ENCODE data around the gene COL15A1.
A peak's percentile ranks its signal among the peaks of the same experiment; 100 is the strongest.
"Not testable (repeated sequence)": the region's sequence is repeated elsewhere in the genome, so short reads cannot be mapped to it uniquely, and the experiment has no call there.

The COL15A1 gene

DNA sequence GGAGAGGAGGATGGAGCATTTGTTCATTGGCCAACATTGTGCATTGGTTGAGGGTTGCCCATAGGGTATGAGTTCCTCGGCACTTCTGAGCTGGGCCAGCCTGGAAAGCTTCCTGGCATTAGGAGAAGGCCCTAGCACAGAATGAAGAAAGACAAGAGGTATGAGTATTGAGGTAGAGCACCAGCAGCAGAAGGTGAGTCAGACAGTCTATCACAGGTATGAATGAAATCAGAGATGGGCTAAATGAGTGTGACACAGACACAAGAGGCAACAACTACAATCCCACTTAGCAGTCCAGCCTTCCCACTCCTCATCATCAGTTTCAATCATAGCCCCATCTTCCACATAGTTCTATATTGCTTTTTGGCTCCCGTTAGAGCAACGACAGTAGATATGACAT lies 135.8 kb downstream of the COL15A1 start:
- DNase-seq (ENCODE audit: low read depth in 3 of 3) = no peak

DNA sequence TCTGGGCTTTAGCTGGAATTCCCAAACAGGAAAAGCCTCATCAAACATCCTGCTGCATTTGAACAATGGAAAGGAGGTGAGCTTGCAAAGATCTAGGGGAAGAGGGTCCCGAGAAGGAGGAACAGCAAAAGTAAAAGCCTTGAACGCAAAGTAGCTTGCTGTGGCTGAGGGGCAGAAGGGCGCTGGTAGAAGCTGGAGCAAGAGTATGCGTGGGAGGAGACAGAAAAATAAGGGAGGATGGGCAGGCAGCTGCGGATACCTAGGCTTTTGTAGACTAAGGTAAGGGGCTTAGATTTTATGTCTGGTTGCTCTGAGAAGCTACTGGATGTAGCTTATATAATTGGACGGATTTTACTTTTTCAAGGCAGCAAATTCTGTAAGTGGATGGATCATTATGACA lies 139.3 kb downstream of the COL15A1 start:
- no peak for DNase-seq (ENCODE audit: low read depth in 3 of 3)

DNA sequence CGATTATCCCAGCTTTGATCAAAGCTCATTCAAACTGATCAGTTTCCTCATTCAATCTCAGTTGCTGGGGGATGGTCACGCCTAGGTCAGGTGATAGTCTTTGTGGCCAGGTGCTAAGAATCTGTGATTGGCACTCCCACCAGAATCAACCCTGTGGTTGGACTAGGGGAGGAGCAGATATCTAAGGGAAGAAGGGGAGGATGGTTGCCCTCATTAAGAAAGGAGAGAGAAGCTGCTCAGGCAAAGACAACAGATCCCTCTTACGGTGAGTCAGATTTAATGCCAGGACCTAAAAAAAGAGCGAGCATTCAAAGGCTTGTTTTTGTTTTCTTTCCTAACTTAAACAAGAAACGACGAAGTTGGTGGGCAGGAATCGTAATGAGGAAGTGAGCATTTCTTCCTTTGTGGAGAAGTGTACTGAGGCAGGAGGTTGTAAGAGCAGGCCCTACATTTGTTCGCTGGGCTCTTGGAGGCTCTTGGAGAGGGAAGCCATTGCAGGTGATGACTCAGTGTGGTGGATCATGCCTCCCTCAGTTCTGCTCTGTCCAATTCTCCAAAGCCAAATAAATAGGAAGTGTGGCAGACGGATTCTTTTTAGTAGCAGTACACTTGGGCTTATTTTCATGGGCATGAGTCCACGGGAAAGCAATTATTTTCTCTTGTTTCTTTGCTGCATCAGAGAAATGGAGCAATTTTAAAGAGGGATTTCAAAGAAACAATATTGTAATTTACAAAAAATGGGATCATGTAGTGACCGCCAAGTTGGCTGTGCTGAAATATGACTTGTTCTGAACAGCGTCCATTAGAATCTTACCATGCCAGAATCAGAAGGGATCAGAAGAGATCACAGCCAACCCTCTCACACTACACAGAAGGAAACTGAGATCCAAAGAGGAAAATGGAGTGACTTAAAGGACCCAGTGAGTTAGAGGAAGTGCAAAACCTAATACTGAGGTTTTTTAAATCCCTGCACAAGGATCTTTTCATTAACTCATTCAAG lies 142.5 kb downstream of the COL15A1 start:
- DNase-seq (ENCODE audit: low read depth in 3 of 3) = no peak

DNA sequence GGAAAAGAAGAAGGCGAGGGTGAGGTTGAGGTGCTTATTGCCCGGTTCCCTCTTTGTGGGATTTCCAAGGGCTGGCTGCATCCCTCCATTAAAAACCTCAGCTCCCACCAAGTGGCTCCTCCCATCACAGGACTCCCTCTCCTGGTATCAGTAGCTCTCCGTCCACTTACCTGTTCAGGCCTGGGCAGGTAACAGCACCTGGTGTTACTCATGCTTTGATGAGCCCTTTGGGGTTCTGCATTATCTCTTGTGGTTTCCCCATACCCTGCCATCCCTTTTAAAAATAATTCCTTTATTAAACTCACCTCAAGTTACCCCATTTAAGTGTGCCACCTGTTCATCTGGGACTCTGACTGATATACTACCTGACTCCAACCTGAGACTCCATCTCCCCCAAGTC lies 143.8 kb downstream of the COL15A1 start:
- no peak for DNase-seq (ENCODE audit: low read depth in 3 of 3)

DNA sequence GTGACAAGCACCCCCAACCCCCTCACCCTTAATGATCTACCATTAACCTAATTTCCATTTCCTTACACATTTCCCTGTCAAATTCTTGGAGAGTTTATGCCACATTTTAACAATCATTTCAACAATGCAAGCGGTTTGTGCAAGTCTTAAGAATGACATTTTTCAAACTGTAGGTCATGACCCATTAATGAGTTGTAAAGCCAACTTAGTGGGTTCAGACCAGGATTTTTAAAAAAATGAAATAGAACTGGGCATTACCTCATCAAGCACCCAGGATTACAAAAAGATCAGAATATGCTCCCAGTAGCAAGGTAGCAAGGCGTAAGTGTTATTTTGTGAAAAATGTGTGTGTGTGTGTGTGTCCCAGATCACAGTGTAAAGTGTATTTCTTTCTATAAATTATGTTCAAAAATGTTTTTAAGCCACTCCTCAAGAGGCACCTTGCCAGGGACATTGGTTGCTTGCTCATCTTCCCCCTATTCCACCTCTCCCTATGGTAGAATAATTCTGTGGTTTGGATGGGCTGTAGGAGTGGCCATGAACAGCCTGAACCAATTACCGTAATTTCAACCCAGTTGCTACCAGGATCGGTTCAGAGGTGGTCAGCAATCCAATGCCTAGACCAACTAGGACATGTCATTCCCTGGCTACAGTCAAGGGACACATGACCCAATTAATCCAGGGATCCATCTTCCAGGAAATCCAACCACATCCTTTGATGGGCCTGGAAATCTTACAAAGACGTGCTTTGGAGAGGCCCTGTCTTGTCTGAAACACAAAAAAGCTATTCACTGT lies 146.8 kb downstream of the COL15A1 start:
- DNase-seq (ENCODE audit: low read depth in 3 of 3) = no peak

DNA sequence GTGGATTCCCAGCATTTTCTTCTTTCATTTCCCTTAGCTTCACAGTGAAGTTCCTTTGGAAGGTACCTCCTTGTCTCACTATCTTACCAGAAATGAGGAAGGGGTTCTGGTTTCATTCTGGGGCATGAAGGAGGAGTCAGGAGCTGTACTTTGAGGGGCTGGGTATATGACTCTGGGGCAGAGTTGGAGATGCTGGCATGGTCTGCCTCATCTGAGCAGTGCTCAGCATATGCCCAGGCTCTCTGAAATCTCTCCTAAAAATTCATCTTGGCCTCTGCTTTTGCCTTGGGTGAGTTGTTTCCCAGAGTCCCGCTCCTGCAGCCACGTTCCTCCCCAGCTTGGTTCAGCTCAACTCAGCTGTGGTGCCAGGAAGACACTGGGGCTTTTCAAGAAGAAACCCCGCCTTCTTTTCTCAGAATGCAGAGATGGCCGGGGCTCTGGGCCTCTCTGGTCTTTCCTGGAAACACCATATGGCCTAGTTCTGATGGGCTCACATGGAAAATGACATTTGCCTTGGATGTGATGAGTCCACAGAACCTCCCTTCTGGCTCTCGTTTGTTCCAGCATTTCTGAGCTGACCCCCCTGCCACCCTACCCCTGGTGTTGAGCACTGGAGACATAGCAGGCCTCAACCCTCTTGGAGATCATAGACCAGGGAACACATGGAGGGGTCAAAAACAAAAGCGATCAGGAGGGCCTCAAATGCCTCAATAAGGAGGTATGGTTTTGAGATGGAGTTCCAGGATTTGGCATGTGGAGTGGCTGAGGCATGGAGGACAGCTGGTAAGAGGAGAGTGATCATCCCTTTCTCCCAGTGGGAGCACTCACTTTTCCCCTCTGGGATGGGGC lies 149.2 kb downstream of the COL15A1 start:
- DNase-seq (ENCODE audit: low read depth in 3 of 3) = no peak

DNA sequence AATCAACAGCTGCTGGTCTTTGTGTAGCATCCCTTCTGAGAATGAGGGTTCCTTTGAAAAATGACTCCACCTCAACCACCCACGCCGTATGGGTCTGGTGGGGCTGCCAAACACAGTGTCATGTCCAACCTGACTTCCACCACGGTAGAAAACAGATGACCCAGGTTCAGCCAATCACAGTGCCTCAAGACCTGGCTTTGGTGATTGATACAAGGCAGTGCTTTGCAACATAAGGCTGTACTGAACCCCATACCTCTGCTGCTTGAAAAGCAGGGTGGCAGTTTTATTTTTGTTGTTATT lies 149.7 kb downstream of the COL15A1 start:
- peak in 1 of 3 donors; percentile 43 for DNase-seq (ENCODE audit: low read depth in 3 of 3)

DNA sequence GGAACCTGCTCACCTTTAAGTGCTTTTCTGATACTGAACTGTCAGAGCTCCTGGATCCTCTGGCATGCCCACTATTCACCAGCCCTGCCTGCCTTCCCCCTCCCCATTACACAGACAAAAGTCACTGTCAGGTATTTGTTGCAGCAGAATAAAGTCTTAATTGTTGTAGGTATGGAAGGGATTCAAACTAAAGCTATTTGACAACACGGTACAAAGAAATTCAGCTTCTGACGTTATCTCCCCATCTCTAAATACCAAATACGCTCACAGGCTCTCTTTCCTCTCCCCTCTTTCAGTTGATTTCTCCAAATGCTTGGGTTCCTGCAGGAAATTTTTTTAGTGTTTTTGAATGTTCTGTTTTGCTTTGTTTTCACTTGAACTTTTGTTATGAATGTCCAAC lies 151.9 kb downstream of the COL15A1 start:
- DNase-seq (ENCODE audit: low read depth in 3 of 3) = no peak

DNA sequence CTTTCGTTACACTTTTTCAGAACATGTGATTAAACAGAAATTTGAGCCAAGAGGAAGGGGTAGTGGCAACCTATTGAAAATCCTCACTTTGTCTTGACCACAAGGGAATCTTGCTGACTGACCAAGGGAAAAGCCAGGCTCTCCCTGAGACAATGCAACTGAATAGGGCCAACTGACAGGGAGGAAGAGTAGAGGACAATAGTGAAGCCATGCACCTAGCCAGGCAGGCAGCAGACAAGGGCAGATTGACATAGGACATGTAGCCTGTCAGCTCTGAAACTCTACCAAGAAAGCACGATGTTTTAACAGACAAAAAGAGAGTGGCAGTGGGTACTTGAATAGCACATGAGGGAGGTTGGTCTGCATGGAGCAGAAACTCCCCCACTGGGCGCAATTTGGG lies 152.7 kb downstream of the COL15A1 start:
- no peak for DNase-seq (ENCODE audit: low read depth in 3 of 3)

DNA sequence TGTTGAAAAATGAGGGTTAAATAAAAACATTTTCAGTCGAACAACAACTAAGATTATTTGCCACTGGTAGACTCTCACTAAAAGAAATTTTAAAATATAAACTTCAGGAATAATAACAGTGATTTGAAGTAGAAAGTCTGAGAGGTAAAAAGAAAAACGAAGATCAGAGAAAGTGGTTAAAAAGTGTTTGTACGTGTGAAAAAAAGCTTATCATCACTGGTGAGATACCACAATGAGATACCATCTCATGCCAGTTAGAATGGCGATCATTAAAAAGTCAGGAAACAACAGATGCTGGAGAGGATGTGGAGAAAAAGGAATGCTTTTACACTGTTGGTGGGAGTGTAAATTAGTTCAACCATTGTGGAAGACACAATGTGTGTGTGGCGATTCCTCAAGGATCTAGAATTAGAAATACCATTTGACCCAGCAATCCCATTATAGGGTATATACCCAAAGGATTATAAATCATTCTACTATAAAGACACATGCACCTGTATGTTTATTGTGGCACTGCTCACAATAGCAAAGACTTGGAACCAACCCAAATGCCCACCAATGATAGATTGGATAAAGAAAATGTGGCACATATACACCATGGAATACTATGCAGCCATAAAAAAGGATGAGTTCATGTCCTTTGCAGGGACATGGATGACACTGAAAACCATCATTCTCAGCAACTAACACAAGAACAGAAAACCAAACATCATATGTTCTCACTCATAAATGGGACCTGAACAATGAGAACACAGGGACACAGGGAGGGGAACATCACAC lies 156.3 kb downstream of the COL15A1 start:
- not testable (repeated sequence) for DNase-seq (ENCODE audit: low read depth in 3 of 3)

DNA sequence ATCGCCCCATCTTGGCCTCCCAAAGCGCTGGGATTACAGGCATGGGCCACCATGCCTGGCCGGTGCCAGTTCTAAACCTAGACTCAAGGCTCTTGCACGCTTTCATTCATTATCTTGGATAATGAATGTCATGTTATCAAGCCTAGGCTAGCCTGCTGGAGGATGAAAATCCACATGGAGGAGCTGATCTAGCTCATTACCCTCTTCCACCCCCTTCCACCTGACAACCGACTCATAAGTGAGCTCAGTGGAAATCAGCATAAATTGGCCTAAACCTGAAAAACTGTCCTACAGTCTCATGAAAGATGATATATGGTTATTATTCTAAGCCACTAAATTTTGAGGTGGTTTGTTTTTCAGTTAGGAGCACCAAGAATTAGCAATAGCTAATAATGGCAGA lies 157.6 kb downstream of the COL15A1 start:
- DNase-seq (ENCODE audit: low read depth in 3 of 3) = no peak

DNA sequence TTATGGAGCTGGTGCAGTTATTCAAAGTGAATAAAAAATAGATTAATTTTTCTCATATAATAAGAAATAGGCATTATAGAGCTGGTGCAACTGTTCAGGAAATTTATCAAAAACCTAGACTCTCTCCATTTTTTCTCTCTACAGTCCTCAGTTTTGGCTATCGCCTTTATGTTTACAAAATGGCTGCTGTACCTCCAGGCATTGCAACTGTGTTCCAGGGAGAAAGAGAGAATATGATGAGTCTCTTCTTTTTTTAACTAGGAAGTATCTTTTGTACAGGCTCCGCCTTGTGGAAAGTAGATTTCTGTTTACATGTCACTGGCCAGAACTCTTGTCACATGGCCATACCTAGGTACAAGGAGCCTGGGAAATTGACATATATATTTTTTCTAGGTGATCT lies 158.1 kb downstream of the COL15A1 start:
- no peak for DNase-seq (ENCODE audit: low read depth in 3 of 3)

DNA sequence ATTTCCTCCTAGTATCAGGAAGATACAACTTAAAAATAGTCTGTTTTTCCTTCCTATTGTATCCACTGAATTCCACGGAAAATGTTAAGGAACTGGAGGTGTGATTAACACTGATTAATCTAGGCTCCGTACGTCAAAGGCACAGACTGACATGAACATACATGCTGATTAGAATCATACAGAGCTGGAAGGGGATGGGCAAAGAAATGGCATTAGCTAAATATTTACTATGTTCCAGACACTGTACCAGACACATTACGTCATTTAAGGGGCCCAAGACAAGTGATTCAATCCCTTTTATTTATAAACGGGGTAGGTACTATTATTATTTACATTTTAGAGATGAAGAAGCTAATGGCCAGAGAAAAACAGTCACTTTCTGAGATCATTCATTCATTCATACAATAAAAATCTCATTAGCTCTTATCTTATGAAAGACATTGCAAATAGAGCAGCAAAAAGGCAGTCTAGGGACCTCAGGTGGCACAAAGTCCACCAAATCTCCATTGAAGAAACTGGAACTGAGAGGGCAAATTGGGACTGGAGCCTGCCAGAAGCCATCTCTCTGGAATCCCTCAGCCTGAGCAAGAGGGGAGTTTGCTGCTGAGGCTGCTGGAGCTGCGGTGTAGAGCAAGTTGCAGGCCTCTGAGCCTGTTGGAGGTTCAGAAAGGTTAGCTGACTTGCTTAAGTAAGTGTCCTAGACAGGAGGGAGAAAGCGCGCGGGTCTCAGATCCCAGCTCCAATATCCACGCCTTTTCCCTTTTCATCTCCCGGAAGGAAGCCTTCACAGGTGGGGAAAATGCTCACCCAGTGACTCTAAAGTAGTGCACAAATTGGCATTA lies 159.6 kb downstream of the COL15A1 start:
- no peak for DNase-seq (ENCODE audit: low read depth in 3 of 3)

DNA sequence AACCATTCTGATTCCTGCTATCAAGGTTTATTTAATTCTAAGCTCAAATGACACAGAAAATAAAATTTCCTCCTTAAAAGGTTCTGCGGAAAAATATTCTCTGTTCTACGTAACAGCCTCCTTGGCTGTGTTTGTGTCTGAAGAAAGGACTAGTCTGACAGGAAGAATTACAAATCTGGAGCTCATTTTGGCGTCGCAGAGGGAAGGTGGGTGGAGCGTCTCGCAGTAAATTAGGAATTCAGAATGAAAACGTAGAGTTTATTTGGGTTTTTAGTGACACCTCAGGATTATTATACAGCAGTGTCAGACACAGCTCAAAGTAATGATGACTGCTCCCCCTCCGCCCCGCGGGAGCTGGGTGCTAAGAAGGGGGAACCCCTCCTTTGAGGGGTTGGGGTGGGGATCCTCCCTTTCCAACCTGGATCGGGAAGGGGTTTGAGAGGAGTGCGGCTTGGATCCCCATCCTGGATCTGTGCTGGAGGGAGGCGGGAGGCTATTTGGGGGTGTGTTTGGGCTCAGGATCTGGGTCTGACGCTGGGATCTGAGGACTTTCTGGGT lies 160.3 kb downstream of the COL15A1 start:
- DNase-seq (ENCODE audit: low read depth in 3 of 3) = no peak

DNA sequence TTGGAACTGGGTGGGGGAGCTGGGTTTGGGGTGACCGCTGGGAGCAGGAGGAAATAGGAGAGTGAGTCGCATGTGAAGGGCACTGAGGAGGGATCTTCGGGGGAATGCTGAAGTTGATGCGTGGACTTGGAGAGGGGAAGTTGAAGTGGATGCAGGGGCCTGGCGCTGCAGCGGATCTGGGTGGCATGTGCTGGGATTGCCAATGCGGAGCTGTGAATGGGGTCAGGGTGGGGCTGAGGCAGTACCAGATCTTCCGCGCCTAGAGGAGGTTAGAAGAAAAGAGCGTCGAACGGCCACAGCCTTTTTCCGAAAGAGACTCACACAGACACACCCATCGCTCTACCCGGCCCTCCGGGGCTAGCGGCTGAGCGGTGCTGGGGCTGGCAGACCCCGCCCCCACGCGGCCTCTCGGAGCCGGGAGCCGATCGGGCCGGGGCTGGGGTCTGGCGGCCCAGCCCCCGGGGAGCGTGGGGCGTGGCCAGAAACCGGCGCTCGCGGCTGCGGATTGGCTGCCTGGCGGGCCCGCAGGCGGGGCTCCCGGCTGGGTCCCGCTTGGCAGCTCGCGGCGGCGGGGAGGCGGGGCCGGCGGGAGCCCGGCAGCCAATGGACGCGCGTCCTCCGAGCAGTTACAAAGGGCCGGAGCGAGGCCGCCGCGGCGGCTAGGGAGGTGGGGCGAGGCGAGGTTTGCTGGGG lies 160.9 kb downstream of the COL15A1 start, which contains the start of gene TGFBR1:
TSS of gene TGFBR1 (plus strand) at position 655 of the 693 bp plus-strand sequence. CDS start 93 bp downstream, outside the sequence.
- peak; percentile 81 to 89 (median 81) for DNase-seq (ENCODE audit: low read depth in 3 of 3)

DNA sequence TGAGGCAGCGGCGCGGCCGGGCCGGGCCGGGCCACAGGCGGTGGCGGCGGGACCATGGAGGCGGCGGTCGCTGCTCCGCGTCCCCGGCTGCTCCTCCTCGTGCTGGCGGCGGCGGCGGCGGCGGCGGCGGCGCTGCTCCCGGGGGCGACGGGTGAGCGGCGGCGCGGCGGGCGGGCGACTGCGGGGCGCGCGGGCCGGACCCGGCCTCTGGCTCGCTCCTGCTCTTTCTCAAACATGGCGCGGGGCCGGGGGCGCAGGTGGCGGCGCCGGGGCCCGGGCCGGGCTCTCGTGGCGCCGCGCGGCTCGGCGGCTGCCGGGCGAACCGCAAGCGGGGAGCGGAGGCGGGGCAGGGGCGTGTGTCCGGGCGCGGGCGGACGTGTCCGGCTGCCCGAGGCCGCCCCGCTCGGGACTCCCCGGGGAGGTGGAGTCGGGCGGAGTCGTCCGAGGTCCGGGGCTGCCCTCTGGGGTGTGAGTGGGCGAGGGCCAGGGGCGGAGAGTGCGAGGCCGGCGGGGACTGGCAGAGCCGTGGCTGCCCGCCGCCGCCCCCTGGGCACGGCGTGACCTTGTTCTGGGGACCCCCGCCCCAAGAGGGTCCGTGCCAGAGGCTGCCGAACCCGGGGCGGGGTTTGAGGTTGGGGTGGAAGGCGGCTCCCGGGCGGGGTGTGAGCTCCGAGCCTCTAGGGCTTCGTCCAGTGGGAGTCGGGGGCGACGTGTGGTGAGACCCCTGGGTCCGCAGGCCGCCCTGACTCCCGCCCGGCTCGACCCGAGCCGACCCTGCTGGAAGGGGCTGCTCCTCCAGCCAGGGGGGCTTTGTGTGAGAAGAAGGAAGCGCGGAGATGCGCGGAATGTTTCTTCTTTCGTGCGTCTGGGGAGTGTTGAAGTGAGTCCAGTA lies 161.7 kb downstream of the COL15A1 start:
- peak in 1 of 3 donors; percentile 32 for DNase-seq (ENCODE audit: low read depth in 3 of 3)

DNA sequence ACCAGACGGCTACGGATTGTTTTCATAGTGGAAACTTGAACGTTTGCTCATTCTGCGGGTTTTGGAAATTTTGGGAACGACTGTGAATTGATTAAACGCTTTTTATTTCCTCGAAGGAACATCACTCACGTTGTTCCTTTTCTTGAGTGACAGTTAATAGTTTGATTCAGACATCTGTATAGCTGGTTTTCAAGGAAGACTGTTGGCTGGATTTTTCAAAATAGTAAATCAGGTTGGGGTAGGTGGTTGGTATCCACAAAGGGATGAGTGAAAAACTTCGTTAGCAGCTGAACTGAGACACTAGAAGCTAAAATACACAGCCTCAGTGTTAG lies 162.3 kb downstream of the COL15A1 start:
- DNase-seq (ENCODE audit: low read depth in 3 of 3) = no peak

DNA sequence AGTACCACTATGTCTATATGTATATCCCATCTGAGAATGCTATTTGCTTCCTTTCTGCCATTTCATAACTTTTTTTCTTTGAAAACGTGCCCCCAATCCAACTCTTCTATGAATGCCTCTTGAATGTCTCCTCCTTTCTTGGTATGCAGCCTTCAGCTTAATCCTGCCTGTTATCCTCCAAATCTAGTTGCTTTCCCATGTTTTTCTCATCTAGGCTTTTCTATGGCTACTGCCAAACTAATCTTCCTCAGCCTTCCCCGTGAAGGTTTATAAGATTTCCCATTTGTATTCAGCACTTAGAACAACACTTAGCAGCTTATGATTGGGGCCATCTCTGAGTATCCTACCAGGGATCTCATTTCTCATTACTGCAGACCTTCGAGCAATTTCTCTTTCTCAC lies 163.7 kb downstream of the COL15A1 start:
- DNase-seq (ENCODE audit: low read depth in 3 of 3) = no peak
